BE2C (cell line): ENCODE data around the gene SYTL4.
A peak's percentile ranks its signal among the peaks of the same experiment; 100 is the strongest.

Experiments used
- DNase-seq: peaks from one replicate; pipeline ENCODE4 v3.0.0-alpha.2; 2020
- H3K27me3 ChIP-seq: fragments of 250-450 bp; sonication (Bioruptor Pico); 2 replicates; pipeline ENCODE4 v1.5.1; 2020; ENCODE audit warnings: mild to moderate bottlenecking
- H3K36me3 ChIP-seq: fragments of 250-450 bp; sonication (Bioruptor Pico); 2 replicates; pipeline ENCODE4 v1.5.1; 2020; ENCODE audit warnings: mild to moderate bottlenecking
- H3K4me1 ChIP-seq: fragments of 250-450 bp; sonication (Bioruptor Pico); 2 replicates; pipeline ENCODE4 v1.5.1; 2020
- H3K4me3 ChIP-seq: 2 replicates; pipeline ENCODE4 v1.5.1; 2011; ENCODE audit warnings: low read depth, low read length
- H3K9me3 ChIP-seq: fragments of 250-450 bp; sonication (Bioruptor Pico); 2 replicates; pipeline ENCODE4 v1.5.1; 2020
- TF ChIP-seq, protein P1 (sequence below): IDR thresholded peaks from 2 replicates; pipeline ENCODE4 v1.5.1; 2012; ENCODE audit warnings: mild to moderate bottlenecking, low read depth, low read length

The SYTL4 gene

DNA sequence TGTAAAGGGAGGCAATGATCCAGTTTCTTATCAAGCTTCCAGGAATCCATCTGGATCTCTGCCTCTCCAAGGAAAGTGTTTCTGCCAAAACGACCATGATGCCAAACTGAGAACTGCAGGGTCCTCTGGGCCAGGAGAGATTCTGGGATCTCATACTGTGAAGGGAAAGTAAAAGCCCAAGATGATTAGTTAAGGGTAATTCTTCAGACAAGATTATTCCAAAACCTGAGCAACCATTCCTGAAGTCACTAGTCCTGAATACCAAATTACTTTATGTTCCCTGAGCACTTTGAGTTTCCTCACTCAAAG is 46.0 kb downstream of the SYTL4 start:
- Histone ChIP-seq H3K9me3 (no peaks in the 10 kb centered on the region), H3K4me1 (no peaks in the 10 kb centered on the region), H3K4me3 (no peak overlapping the region), H3K27me3 (no peaks in the 10 kb centered on the region), H3K36me3 (no peaks in the 10 kb centered on the region)
- TF ChIP-seq, protein P1, sequence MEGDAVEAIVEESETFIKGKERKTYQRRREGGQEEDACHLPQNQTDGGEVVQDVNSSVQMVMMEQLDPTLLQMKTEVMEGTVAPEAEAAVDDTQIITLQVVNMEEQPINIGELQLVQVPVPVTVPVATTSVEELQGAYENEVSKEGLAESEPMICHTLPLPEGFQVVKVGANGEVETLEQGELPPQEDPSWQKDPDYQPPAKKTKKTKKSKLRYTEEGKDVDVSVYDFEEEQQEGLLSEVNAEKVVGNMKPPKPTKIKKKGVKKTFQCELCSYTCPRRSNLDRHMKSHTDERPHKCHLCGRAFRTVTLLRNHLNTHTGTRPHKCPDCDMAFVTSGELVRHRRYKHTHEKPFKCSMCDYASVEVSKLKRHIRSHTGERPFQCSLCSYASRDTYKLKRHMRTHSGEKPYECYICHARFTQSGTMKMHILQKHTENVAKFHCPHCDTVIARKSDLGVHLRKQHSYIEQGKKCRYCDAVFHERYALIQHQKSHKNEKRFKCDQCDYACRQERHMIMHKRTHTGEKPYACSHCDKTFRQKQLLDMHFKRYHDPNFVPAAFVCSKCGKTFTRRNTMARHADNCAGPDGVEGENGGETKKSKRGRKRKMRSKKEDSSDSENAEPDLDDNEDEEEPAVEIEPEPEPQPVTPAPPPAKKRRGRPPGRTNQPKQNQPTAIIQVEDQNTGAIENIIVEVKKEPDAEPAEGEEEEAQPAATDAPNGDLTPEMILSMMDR, result no peak
- DNase-seq, result no peak

DNA sequence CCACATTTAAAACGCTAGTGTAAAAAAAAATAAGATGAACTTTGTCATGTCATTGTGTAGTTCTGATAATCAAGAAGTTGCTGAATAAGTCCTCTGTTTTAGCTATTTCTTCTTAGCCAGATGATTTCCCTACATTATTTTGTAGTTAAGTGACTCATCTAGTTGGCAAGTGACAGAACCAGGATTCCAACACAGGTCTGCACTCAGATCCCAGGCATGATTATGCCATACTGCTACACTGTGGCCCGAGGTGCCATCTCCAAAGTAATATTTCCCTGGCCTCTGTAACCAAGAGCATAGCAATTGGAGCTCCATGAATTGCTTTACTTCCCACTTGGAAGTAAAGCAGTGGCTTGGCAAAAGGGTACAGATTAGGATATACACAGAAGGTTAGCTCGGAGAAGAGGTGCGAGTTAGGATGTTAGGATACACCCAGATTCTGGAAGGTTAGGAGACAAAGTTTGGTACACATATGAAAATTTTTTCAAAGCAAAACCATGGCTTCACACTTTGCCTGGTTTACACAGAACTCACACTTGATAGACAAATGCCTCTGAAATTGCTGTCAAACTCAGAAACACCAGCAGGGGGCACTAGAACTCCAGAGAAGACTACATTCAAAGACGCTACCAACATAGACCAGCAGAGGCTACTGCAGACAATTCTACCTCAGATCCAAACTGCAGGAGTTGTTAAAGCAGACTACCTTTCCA is 46.5 kb downstream of the SYTL4 start:
- no peaks in the 10 kb centered on the region for H3K36me3 ChIP-seq
- DNase-seq, result peak; percentile 52
- no peaks in the 10 kb centered on the region for H3K27me3 ChIP-seq
- no peak overlapping the region for H3K4me3 ChIP-seq
- no peaks in the 10 kb centered on the region for H3K4me1 ChIP-seq
- TF ChIP-seq, protein P1, result peak; percentile 85
- H3K9me3 ChIP-seq, result no peaks in the 10 kb centered on the region

DNA sequence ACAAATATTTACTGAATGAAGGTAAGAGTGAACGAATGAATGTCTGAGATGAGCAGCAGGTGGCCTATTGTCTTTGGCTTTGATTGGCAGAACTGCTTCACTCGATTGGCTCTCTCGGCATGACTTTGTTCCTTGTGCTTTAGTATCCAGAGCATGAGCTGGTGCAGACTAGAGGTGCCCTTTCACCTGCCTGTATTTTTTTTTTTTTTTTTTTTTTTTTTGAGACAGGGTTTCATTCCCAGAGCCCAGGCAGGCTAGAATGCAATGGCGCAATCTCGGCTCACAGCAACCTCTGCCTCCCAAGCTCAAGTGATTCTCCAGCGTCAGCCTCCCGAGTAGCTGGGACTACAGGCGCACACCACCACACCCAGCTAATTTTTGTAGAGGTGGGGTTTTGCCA is 49.0 kb downstream of the SYTL4 start:
- H3K9me3 ChIP-seq, result no peaks in the 10 kb centered on the region
- TF ChIP-seq, protein P1, result no peak
- DNase-seq, result no peak
- no peak overlapping the region for H3K4me3 ChIP-seq
- no peaks in the 10 kb centered on the region for H3K27me3 ChIP-seq
- H3K36me3 ChIP-seq, result no peaks in the 10 kb centered on the region
- no peaks in the 10 kb centered on the region for H3K4me1 ChIP-seq

DNA sequence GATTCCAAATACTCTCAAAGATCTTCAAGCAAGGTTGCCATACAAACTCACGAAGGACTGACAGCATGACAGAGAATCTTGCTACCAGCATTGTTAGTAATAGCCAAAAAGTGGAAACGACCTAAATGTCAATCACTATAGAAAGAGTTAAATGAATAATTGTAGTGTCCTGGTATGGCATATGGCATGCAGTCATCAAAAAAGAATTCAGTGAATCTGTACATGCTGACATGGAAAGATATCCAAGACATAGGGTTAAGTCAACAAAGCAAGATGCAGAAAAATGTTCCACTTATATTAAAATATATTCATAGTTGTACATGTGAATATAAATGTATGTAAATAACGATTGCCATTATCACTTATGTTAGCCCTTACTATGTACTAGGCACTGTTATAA is 50.3 kb downstream of the SYTL4 start:
- Histone ChIP-seq H3K4me3 (no peak overlapping the region), H3K36me3 (no peaks in the 10 kb centered on the region), H3K27me3 (no peaks in the 10 kb centered on the region), H3K9me3 (no peaks in the 10 kb centered on the region), H3K4me1 (no peaks in the 10 kb centered on the region)
- DNase-seq, result no peak
- TF ChIP-seq, protein P1, result no peak

DNA sequence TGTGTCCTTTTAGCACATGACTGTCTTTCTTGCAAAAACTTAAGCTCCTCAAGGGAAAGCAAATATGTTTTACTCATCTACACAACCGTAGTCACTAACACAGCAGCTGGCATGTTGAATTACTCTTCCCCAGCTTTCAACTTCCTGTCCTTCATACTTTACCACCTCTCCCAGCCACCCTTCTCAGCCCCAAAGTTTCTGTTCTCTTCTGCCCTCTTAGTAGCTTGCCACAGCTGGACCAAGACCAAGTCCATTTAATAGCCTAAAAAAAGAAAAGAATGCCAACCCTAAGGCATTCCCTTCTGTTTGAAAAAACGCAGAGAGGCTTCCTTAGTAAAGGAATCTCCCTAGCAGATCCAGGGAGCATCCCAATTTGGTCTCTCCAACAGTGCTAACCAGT is 51.2 kb downstream of the SYTL4 start:
- no peak for DNase-seq
- Histone ChIP-seq H3K36me3 (no peaks in the 10 kb centered on the region), H3K9me3 (no peaks in the 10 kb centered on the region), H3K4me3 (no peak overlapping the region), H3K4me1 (no peaks in the 10 kb centered on the region), H3K27me3 (no peaks in the 10 kb centered on the region)
- TF ChIP-seq, protein P1, result no peak

DNA sequence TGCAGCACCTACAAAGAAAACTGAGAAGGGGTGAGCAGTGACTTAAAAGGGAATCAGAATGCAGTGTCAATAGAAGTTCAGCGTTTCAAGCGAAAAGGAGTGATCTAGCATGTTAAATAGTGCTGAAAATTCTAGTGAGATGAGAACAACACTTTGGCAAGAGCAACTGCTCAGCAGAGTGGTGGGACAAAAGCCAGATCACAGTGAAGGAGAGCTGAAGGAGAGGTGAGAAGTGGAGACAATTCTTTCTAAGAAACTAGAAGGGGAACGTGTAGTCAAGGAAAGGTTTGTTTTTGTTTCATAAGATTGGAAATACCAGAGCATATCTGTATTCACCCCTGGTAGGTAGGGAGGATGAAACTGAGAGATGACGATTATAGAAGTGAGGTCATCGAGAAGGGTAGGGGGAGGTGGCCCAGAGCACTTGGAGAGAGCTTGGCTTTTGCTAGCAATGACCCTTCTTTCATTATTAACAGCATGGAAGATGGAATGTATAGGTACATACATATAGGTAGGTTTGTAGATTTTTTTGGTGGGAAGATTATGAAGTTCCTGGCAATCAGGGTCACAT is 54.2 kb downstream of the SYTL4 start:
- no peaks in the 10 kb centered on the region for H3K9me3 ChIP-seq
- H3K4me1 ChIP-seq, result no peaks in the 10 kb centered on the region
- TF ChIP-seq, protein P1, result no peak
- DNase-seq, result no peak
- no peaks in the 10 kb centered on the region for H3K36me3 ChIP-seq
- H3K27me3 ChIP-seq, result no peaks in the 10 kb centered on the region
- H3K4me3 ChIP-seq, result no peak overlapping the region
